Endothelial cell of umbilical vein (primary cell): Measurements from ENCODE around the gene RNASE13. TPM values are rescaled to one million over a fixed set of nuclear protein-coding genes. Genes with fewer than 3 reads are reported as not detected.

ENCODE experiments used
- BruUV-seq: library from RNA; stranded (reverse); fragments of 400-500 nt; replicated peaks from 2 replicates; lab custom pipeline; 2021; lab: Mats Ljungman, UMichigan
- CTCF ChIA-PET: fragments of 300-600, 350-600 bp; sonication (Branson Sonifier 250); formaldehyde crosslinking; loops from one replicate; lab custom pipeline; 2021; ENCODE audit warnings: antibody characterized with exemption, inconsistent platforms; lab: Charles Lee
- POLR2A ChIA-PET: fragments of 300-600, 350-600 bp; sonication (Branson Sonifier 250); formaldehyde crosslinking; loops from one replicate; lab custom pipeline; 2021; ENCODE audit warnings: antibody characterized with exemption, inconsistent platforms; lab: Charles Lee
- DNase-seq: peaks from one replicate; pipeline ENCODE4 v3.0.0-alpha.2; 2011; ENCODE audit warnings: low read depth, low spot score
- FAIRE-seq: peaks from 2 replicates; lab custom pipeline; 2011; peaks lifted over from hg19 to GRCh38; lab: Jason Lieb, UNC
- H2AFZ ChIP-seq: 2 replicates; pipeline ENCODE4 v1.6.0; 2012; ENCODE audit warnings: low read depth, low read length, control low read depth, inconsistent platforms
- H3K27ac ChIP-seq: 2 replicates; pipeline ENCODE4 v1.5.1; 2011; ENCODE audit warnings: low read depth, mild to moderate bottlenecking, control low read depth, low read length, moderate library complexity; ENCODE audit not compliant: insufficient read depth
- H3K27me3 ChIP-seq, 2 experiments: 2 replicates each; pipeline versions ENCODE4 v1.6.0 to v1.6.1; 2011; ENCODE audit warnings: low read length in 2 of 2, mixed read lengths in 1 of 2; ENCODE audit not compliant: control insufficient read depth in 2 of 2, insufficient read depth in 2 of 2
- H3K36me3 ChIP-seq, 2 experiments: 2 replicates in 1 of 2; 3 replicates in 1 of 2; pipeline ENCODE4 v1.5.1; 2011; ENCODE audit warnings: low read length in 2 of 2, mild to moderate bottlenecking in 1 of 2, moderate library complexity in 1 of 2; ENCODE audit not compliant: control insufficient read depth in 2 of 2, insufficient read depth in 2 of 2; ENCODE audit errors: extremely low read depth in 1 of 2
- H3K4me1 ChIP-seq: 3 replicates; pipeline ENCODE4 v1.5.1; 2011; ENCODE audit warnings: mild to moderate bottlenecking, low read length; ENCODE audit not compliant: control insufficient read depth, insufficient read depth; ENCODE audit errors: extremely low read depth
- H3K4me2 ChIP-seq: 2 replicates; pipeline ENCODE4 v1.6.1; 2011; ENCODE audit warnings: low read length, control low read depth, mixed read lengths; ENCODE audit not compliant: insufficient read depth
- H3K4me3 ChIP-seq, 3 experiments: fragments of 200-600 bp in 1 of 3; sonication (generic), shearing (Covaris generic) in 1 of 3; replicated peaks in 1 of 3; 2 replicates each; pipeline ENCODE4 v1.5.1; 2011 to 2016; ENCODE audit warnings: control low read depth in 3 of 3, low read length in 3 of 3, mild to moderate bottlenecking in 2 of 3, inconsistent platforms in 1 of 3, low read depth in 1 of 3, moderate library complexity in 1 of 3; ENCODE audit not compliant: insufficient read depth in 1 of 3
- H3K79me2 ChIP-seq: 2 replicates; pipeline ENCODE4 v1.6.0; 2012; ENCODE audit warnings: low read length, inconsistent platforms; ENCODE audit not compliant: control insufficient read depth, insufficient read depth
- H3K9ac ChIP-seq: replicated peaks from 2 replicates; pipeline ENCODE3; 2011; ENCODE audit warnings: low read length, control low read depth; ENCODE audit not compliant: insufficient read depth; ENCODE audit errors: extremely low read depth
- H3K9me1 ChIP-seq: replicated peaks from 3 replicates; pipeline ENCODE4 v1.6.0; 2011; ENCODE audit warnings: mild to moderate bottlenecking, low read length; ENCODE audit not compliant: control insufficient read depth, insufficient read depth; ENCODE audit errors: extremely low read depth
- H3K9me3 ChIP-seq: replicated peaks from 2 replicates; pipeline ENCODE4 v1.5.1; 2012; ENCODE audit warnings: low read length, inconsistent platforms; ENCODE audit not compliant: control insufficient read depth, insufficient read depth
- H4K20me1 ChIP-seq: replicated peaks from 2 replicates; pipeline ENCODE3; 2011; ENCODE audit warnings: mild to moderate bottlenecking, low read length; ENCODE audit not compliant: control insufficient read depth, insufficient read depth; ENCODE audit errors: extremely low read depth
- CTCF ChIP-seq, 2 donors: IDR thresholded peaks; 1 replicate in 1 of 2; 2 replicates in 1 of 2; pipeline ENCODE4 v1.5.1; 2011; ENCODE audit warnings: low read length in 2 of 2, mild to moderate bottlenecking in 2 of 2, moderate library complexity in 2 of 2, control low read depth in 1 of 2, inconsistent platforms in 1 of 2, low read depth in 1 of 2; ENCODE audit not compliant: insufficient read depth in 1 of 2; ENCODE audit errors: extremely low read depth in 1 of 2
- EZH2 ChIP-seq: IDR thresholded peaks from 2 replicates; pipeline ENCODE4 v1.6.1; 2012; ENCODE audit warnings: borderline replicate concordance, low read depth, mild to moderate bottlenecking, moderate library complexity, low read length, inconsistent platforms; ENCODE audit not compliant: severe bottlenecking
- FOS ChIP-seq: IDR thresholded peaks from 2 replicates; pipeline ENCODE4 v1.6.1; 2011; ENCODE audit warnings: mild to moderate bottlenecking, low read length, moderate library complexity, borderline replicate concordance; ENCODE audit not compliant: insufficient read depth
- GATA2 ChIP-seq: IDR thresholded peaks from 2 replicates; pipeline ENCODE4 v1.7.0; 2011; ENCODE audit warnings: low read depth, mild to moderate bottlenecking, moderate library complexity, mixed read lengths, low read length; ENCODE audit not compliant: insufficient read length, insufficient read depth
- JUN ChIP-seq: IDR thresholded peaks from 2 replicates; pipeline ENCODE4 v1.6.1; 2011; ENCODE audit warnings: borderline replicate concordance, low read depth; ENCODE audit not compliant: insufficient read length, insufficient read depth
- MAX ChIP-seq: IDR thresholded peaks from 2 replicates; pipeline ENCODE4 v1.6.1; 2011; ENCODE audit not compliant: insufficient read depth, insufficient read length
- POLR2A ChIP-seq: IDR thresholded peaks from 2 replicates; pipeline ENCODE4 v1.6.1; 2012; ENCODE audit warnings: low read depth, mild to moderate bottlenecking, control low read depth, low read length
- POLR2AphosphoS5 ChIP-seq: IDR thresholded peaks from 2 replicates; pipeline ENCODE4 v1.6.1; 2012; ENCODE audit warnings: low read depth, mild to moderate bottlenecking, control low read depth, low read length, moderate library complexity; ENCODE audit not compliant: insufficient read depth
- dilution Hi-C: fragments of 300-500 bp; cut with MboI; formaldehyde crosslinking; loops from one replicate; pipeline ENCODE4 v1.15.0; 2019; ENCODE audit warnings: low sequenced_read_pairs; ENCODE audit not compliant: extremely low pct_ligation_motif_present
- intact Hi-C: fragments of 100-400 bp; cut with micrococcal nuclease; formaldehyde crosslinking; loops from one replicate; pipeline ENCODE4 v1.10.0; 2022
- polyA plus RNA-seq, 4 experiments: library from polyadenylated mRNA; depleted of rRNA in 3 of 4; stranded (reverse) in 3 of 4; unstranded in 1 of 4; fragments of >200 nt; gene quantifications; 2 replicates each; pipeline versions ENCODE4 v1.2.1 to v1.2.3, GENCODE V29; 2011 to 2012; ENCODE audit warnings: missing spikeins in 1 of 4
- total RNA-seq: library from RNA; stranded (reverse); gene quantifications from 2 replicates; pipeline ENCODE4 v1.2.3, GENCODE V29; 2021

Gene RNASE13
- total and polyA plus RNA-seq, 2 donors (not counting 3 experiments of a cell fraction or from before 2014, with no cell fraction given): not detected

GRCh38 chr14:21014761-21015190, 19.8 kb downstream of the RNASE13 start:
- Histone ChIP-seq H3K79me2 (no peaks in the 10 kb centered on the region), H3K9ac (no peak overlapping the region), H3K27me3 (peaks cover 19 to 23% of the 10 kb centered on the region in 2 experiments), H3K9me3 (no peaks in the 10 kb centered on the region), H2AFZ (no peak overlapping the region), H3K4me3 (no peak overlapping the region), H3K4me2 (no peak overlapping the region), H3K27ac (no peak overlapping the region), H4K20me1 (no peaks in the 10 kb centered on the region), H3K4me1 (no peaks in the 10 kb centered on the region), H3K9me1 (no peaks in the 10 kb centered on the region), H3K36me3 (no peaks in the 10 kb centered on the region)
- POLR2A ChIA-PET: interaction anchor here (1.0 kb wide), 1 partner anchor 90 kb away, joined by 3 read pairs; no protein-coding TSS in a partner anchor
- peak; percentile 83 for DNase-seq
- FAIRE-seq: peak; percentile 97
- dilution Hi-C loops (no loop called here), intact Hi-C loops (loop anchor here (1.0 kb wide), 4 partner anchors 26 to 90 kb away; no protein-coding TSS in a partner anchor)
- CTCF ChIA-PET: interaction anchor here (0.6 to 7.4 kb wide), 51 partner anchors 9 to 542 kb away, joined by 3 to 310 read pairs (median 6); partner anchors contain the start of genes ARHGEF40, NDRG2, RNASE13 and RNASE7
- TF ChIP-seq JUN (no peak), POLR2A (no peak), POLR2AphosphoS5 (no peak), MAX (no peak), CTCF (IDR thresholded peaks at IDR 0.05; ENCODE audit: extremely low read depth in 1 of 2, insufficient read depth in 1 of 2, low read depth in 1 of 2, low read length in 2 of 2) (peak; percentile 77 to 78), GATA2 (no peak), FOS (no peak), EZH2 (no peak)
- no TSS peak for BruUV-seq
